Erythroblast (primary cell): ENCODE data around the gene PLAGL2.

Experiments used
- GATA1 ChIP-seq: IDR thresholded peaks from 2 replicates; pipeline ENCODE4 v1.6.1; 2011; ENCODE audit warnings: low read depth, mild to moderate bottlenecking, control low read depth, low read length, moderate library complexity
- POLR2A ChIP-seq: IDR thresholded peaks from 2 replicates; pipeline ENCODE4 v1.6.1; 2011; ENCODE audit warnings: mild to moderate bottlenecking, low read length

DNA sequence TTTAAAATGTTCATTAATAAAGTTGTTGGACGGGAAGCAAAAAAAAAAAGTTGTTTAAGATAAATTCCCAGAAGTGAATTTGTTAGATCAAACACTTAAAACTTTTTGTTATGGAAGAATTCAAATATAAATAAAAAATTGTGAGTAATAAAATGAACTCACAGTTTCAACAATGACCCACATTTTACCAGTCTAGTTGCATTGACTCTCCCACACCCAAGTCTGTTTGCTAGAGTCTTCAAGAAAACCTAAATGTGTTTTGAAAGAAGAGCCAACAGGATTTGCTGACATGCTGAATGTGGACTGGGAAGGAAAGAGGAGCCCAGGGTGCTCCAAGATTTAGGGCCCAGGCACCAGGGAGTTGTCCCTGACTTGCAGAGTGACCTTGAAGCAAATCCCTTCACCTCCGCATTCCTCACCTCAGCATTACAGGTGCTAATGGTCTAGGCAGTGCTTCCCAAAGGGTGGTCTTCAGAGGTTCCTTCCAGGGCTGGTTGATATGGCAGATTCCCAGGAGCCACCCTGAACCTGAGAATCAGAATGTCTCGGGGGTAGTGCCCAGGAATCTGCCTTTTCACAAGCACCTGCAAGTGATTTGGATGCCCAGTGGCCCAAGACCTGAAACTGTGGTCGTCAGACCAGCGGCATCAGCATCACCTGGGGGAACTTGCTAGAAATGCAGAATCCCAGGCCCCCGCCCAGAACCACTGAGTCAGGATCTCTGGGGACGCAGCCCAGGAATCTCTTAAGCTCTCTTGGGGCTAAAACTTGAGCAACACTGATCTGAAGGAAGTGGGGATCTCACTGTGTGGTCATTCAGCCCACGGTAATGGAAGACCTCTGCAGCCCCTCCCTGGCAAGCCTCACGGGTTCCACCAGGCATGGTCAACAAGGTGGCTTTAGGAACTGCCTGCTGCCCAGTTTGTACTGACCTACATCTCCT is 31.2 kb upstream of the PLAGL2 start:
- no peak for TF ChIP-seq POLR2A
- TF ChIP-seq GATA1, result no peak
